Measurements from ENCODE around the gene DNAJB2.
"Not testable (repeated sequence)": the region's sequence is repeated elsewhere in the genome, so short reads cannot be mapped to it uniquely, and the experiment has no call there.

DNAJB2 gene

DNA sequence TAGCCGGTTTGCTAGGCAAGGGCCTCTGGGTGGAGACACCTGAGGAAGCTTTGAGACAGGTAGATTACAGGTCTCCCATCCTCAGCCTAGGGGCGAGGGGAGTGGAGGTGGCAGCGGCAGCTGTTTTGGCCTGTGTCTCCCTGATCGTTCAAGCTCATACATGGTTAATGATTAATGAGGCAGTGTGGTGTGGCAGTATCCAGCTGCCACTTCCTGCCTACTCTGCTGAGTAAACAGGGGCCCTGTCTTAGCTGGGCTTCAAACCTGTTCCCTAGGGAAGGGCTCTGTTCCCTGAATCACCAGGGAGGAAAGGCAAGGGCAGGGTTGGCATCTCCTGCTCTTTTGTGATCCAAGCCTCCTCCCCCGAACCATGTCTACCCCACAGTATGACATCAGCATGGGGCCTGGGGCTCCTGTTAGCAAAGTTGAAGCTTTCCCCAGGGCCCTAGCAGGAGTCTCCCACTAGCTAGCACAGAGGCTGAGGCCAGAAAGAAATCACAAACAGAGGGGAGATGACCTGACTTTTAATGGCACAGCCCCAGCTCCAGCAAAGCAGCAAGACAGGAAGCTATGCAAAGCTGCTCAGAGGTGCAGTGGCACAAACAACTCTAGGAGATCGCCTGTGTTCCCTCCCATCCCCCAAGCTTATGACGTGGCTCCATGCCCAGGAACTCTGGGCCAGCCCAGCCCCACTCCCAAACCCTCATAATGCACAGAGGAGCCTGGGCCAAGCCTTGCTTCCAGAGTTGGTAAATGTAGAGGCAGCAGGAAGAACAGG is 29.8 kb upstream of the DNAJB2 start:
- H3K36me3 ChIP-seq (ENCODE audit: control insufficient read depth, insufficient read depth, low read length) = peaks cover 29% of the 10 kb centered on the region
- H3K27ac ChIP-seq (ENCODE audit: low read depth, low read length) = peak overlapping the region; percentile 70
- H3K9me3 ChIP-seq (ENCODE audit: control insufficient read depth, insufficient read depth, low read length) = no peaks in the 10 kb centered on the region
- no peak overlapping the region for H3K4me3 ChIP-seq (ENCODE audit: low read depth, low read length)
- no peak overlapping the region for H3K9ac ChIP-seq (ENCODE audit: low read depth, low read length)
- H3K27me3 ChIP-seq (ENCODE audit: control insufficient read depth, insufficient read depth, low read length) = peaks cover 33% of the 10 kb centered on the region
- peaks cover 15% of the 10 kb centered on the region for H3K4me1 ChIP-seq (ENCODE audit: control insufficient read depth, insufficient read depth, low read length)

- no peak overlapping the region for H3K4me3 ChIP-seq (ENCODE audit: low read depth, low read length)
- peaks cover 42% of the 10 kb centered on the region for H3K27me3 ChIP-seq (ENCODE audit: control insufficient read depth, insufficient read depth, low read length)
- no peak overlapping the region for H3K27ac ChIP-seq (ENCODE audit: low read depth, low read length)
- peaks cover 19% of the 10 kb centered on the region for H3K4me1 ChIP-seq (ENCODE audit: control insufficient read depth, insufficient read depth, low read length)
- H3K9ac ChIP-seq (ENCODE audit: low read depth, low read length) = no peak overlapping the region
- no peaks in the 10 kb centered on the region for H3K9me3 ChIP-seq (ENCODE audit: control insufficient read depth, insufficient read depth, low read length)
- H3K36me3 ChIP-seq (ENCODE audit: control insufficient read depth, insufficient read depth, low read length) = peaks cover 29% of the 10 kb centered on the region
Measured at GRCh38 chr2:219250049-219250781, 29.0 kb upstream of the DNAJB2 start.

DNA sequence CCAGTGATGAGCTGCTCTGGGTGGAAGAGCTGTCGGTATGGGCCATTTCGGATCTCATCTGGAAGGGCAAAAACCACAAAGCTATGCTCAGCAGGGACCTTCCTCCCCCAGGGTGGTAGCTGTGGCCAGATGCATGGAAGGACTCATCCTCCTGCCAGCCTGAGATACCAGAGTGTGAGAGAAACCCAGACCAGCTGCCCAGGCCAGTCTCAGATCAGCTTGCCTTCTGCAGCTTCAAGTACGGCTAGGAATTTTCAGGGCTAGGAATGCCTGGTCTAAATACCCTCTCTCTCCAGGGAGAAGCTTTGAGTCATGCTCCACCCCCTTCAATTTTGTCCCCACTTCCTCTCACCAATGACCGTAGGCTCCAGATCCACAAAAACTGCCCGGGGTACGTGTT is 27.5 kb upstream of the DNAJB2 start:
- H3K27ac ChIP-seq (ENCODE audit: low read depth, low read length) = no peak overlapping the region
- peaks cover 15% of the 10 kb centered on the region for H3K4me1 ChIP-seq (ENCODE audit: control insufficient read depth, insufficient read depth, low read length)
- H3K4me3 ChIP-seq (ENCODE audit: low read depth, low read length) = no peak overlapping the region
- peaks cover 29% of the 10 kb centered on the region for H3K36me3 ChIP-seq (ENCODE audit: control insufficient read depth, insufficient read depth, low read length)
- no peaks in the 10 kb centered on the region for H3K9me3 ChIP-seq (ENCODE audit: control insufficient read depth, insufficient read depth, low read length)
- H3K27me3 ChIP-seq (ENCODE audit: control insufficient read depth, insufficient read depth, low read length) = peaks cover 56% of the 10 kb centered on the region
- no peak overlapping the region for H3K9ac ChIP-seq (ENCODE audit: low read depth, low read length)

DNA sequence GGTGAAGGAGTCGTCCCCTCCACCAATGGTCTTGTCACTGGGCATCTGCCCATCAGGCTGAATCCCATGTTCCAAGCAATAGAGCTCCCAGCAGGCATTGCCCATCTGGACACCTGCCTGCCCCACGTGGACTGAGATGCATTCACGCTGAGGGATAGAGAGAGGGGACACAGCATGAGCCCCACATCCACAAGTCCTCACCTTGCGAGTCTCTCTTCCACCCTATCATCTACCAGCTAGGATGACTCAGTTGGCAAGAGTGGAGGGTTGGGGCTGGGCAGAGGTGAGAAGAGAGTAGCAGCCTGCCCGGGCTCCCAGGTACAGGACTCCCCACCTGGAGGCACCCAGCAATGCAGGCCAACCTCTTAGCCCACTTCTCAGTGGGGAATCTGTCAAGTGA is 27.1 kb upstream of the DNAJB2 start:
- H3K27me3 ChIP-seq (ENCODE audit: control insufficient read depth, insufficient read depth, low read length) = peaks cover 58% of the 10 kb centered on the region
- H3K4me1 ChIP-seq (ENCODE audit: control insufficient read depth, insufficient read depth, low read length) = peaks cover 15% of the 10 kb centered on the region
- H3K27ac ChIP-seq (ENCODE audit: low read depth, low read length) = no peak overlapping the region
- H3K4me3 ChIP-seq (ENCODE audit: low read depth, low read length) = peak overlapping the region; percentile 73; the same call in 1 of the 2 replicates
- H3K36me3 ChIP-seq (ENCODE audit: control insufficient read depth, insufficient read depth, low read length) = peaks cover 25% of the 10 kb centered on the region
- H3K9me3 ChIP-seq (ENCODE audit: control insufficient read depth, insufficient read depth, low read length) = no peaks in the 10 kb centered on the region
- H3K9ac ChIP-seq (ENCODE audit: low read depth, low read length) = no peak overlapping the region

DNA sequence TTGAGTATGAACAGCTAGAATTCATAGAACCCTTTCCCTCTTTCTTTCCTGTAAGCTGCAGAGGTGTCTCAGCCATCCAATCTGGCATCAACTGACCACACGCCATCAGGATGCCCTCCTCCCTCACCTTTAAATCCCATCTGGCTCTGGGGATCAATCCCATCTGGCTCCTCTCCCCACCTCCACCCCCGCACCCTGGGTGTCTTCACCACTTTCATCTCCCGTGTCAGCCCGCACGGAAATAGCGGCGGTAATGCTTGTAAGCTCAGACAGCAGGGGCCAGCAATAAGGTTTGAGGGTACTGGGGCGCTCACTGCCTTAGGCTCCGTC is 26.6 kb upstream of the DNAJB2 start:
- H3K4me1 ChIP-seq (ENCODE audit: control insufficient read depth, insufficient read depth, low read length) = peaks cover 15% of the 10 kb centered on the region
- H3K9ac ChIP-seq (ENCODE audit: low read depth, low read length) = no peak overlapping the region
- peak overlapping the region; percentile 73 for H3K4me3 ChIP-seq (ENCODE audit: low read depth, low read length)
- no peaks in the 10 kb centered on the region for H3K9me3 ChIP-seq (ENCODE audit: control insufficient read depth, insufficient read depth, low read length)
- peaks cover 20% of the 10 kb centered on the region for H3K36me3 ChIP-seq (ENCODE audit: control insufficient read depth, insufficient read depth, low read length)
- no peak overlapping the region for H3K27ac ChIP-seq (ENCODE audit: low read depth, low read length)
- H3K27me3 ChIP-seq (ENCODE audit: control insufficient read depth, insufficient read depth, low read length) = peaks cover 58% of the 10 kb centered on the region

DNA sequence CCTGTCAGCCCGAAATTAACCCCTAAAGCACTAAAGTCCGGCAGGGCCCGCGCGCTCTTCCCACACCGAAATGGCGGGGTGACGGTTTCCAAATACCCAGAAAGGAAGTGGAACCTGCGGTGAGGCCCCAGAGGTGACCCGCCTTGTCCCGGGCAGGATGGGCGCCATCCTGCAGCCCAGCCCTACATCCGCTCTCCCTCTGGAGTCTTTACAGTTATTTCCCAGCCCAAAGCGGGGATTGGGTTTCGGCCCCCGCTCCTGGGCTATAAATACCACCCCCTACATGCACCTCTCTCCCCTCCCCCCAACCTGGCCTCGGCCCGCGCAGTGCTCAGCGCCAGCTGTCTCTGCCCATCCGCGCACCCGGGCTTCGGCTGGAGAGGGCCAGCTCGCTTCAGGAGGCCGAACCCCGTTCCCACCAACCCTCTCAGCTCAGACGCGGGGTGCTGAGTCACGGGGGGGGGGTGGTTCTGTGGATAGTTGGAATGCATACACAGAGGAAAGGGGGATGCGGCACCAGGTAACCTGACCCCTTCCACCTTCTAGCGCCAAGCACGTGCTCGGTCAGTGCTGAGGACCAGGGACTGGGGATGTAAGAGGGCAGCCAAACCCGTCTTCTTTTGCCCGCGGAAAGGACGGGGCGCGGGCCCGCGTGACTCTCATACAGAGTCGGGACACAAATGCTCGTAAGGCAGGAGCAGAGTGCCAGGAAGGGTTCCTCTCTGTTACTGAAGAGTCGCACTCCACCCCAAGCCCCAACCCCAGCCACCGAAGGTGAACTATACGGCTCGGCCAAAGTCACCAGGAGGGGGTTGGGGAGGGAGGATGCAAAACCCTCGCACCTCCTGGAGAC is 26.0 kb upstream of the DNAJB2 start, which contains the start of gene TUBA4B:
Gene TUBA4B, plus strand, starts transcription at position 344 of the 853 bp plus-strand sequence. Its CDS starts 165 bp downstream, at position 509.
- Histone ChIP-seq H3K9ac (ENCODE audit: low read depth, low read length) (no peak within 1 kb of the TSS), H3K27ac (ENCODE audit: low read depth, low read length) (no peak within 1 kb of the TSS), H3K9me3 (ENCODE audit: control insufficient read depth, insufficient read depth, low read length) (no peaks in the 10 kb centered on the region), H3K36me3 (ENCODE audit: control insufficient read depth, insufficient read depth, low read length) (peaks cover 14% of the 10 kb centered on the region), H3K27me3 (ENCODE audit: control insufficient read depth, insufficient read depth, low read length) (peaks cover 58% of the 10 kb centered on the region), H3K4me3 (ENCODE audit: low read depth, low read length) (peak within 1 kb of the TSS; percentile 73), H3K4me1 (ENCODE audit: control insufficient read depth, insufficient read depth, low read length) (peaks cover 15% of the 10 kb centered on the region)

DNA sequence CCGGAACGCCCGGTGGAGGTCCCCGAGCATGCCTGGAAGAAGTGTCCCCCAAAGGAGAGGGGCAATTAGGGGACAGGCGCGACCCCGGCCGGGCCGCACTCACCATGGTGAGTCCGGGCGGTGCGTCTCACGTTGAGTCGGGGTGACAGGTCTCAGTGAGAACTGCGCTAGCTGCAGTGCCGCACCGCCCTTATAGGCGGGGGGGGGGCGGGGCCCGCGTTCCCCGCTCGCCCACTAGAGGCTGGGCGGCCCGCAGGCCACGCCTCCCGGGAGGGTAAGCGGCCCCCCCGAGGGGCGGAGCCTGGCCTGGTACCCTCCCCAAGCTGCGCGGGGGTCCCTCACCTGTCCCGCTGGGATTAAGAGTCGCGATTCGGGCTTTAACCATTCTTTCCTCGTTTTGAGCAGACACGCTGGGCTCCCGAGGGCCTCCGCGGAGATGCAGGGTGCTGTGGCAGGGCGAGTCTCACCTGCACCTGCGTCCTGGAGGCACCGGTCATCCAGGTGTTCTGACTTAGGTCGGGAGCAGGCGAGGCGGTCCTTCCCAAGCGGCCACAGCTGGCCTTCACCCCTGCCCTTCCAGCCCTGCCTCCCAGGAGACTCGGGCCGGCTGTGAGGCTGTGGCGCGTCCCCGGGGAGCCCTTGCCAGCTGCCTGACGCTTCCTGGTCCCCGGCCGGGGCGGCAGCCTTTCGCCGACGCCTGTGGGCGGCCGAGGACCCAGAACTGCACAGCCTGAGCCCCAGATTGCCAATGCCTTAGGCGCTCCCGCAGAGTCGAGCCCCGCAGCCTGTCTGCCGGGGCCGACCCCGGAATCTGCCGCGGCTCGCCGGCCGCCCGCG is 25.2 kb upstream of the DNAJB2 start, which contains the start of gene TUBA4A:
Gene TUBA4A, minus strand, starts transcription at position 166 of the 837 bp plus-strand sequence. Its CDS starts 60 bp downstream, at position 106.
- peaks cover 15% of the 10 kb centered on the region for H3K4me1 ChIP-seq (ENCODE audit: control insufficient read depth, insufficient read depth, low read length)
- peaks cover 7% of the 10 kb centered on the region for H3K36me3 ChIP-seq (ENCODE audit: control insufficient read depth, insufficient read depth, low read length)
- H3K9ac ChIP-seq (ENCODE audit: low read depth, low read length) = no peak within 1 kb of the TSS
- peak within 1 kb of the TSS; percentile 73 for H3K4me3 ChIP-seq (ENCODE audit: low read depth, low read length)
- peaks cover 58% of the 10 kb centered on the region for H3K27me3 ChIP-seq (ENCODE audit: control insufficient read depth, insufficient read depth, low read length)
- no peaks in the 10 kb centered on the region for H3K9me3 ChIP-seq (ENCODE audit: control insufficient read depth, insufficient read depth, low read length)
- no peak within 1 kb of the TSS for H3K27ac ChIP-seq (ENCODE audit: low read depth, low read length)

DNA sequence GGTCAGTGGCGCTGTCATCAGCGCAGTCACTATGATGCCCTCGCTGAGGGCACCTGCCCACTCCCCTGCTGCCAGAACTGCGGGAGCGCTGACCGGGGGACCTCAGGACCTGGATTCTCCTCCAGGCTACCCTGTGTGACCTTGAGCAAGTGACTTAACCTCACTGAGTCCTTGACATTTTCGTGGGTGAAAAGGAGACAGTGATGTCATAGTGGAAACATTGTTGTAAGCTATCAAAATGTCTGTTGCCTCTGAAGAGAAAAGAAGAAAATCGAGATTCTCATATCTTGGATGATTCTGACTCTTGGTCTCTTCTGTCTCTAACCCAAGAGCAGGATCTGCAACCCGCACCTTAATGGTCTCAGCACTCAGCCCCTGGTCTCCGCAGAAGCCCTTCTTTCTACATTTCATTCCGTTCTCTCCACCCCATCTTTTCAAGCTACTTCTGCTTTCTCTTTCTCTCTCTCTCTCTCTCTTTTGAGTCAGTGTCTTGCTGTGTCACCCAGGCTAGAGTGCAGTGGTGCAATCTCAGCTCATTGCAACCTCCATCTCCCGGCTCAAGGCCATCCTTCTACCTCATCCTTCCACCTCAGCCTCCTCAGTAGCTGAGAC is 24.5 kb upstream of the DNAJB2 start:
- H3K4me3 ChIP-seq (ENCODE audit: low read depth, low read length) = peak overlapping the region; percentile 73
- H3K4me1 ChIP-seq (ENCODE audit: control insufficient read depth, insufficient read depth, low read length) = peaks cover 15% of the 10 kb centered on the region
- H3K36me3 ChIP-seq (ENCODE audit: control insufficient read depth, insufficient read depth, low read length) = peaks cover 6% of the 10 kb centered on the region
- no peak overlapping the region for H3K27ac ChIP-seq (ENCODE audit: low read depth, low read length)
- peaks cover 63% of the 10 kb centered on the region for H3K27me3 ChIP-seq (ENCODE audit: control insufficient read depth, insufficient read depth, low read length)
- H3K9me3 ChIP-seq (ENCODE audit: control insufficient read depth, insufficient read depth, low read length) = no peaks in the 10 kb centered on the region
- no peak overlapping the region for H3K9ac ChIP-seq (ENCODE audit: low read depth, low read length)

DNA sequence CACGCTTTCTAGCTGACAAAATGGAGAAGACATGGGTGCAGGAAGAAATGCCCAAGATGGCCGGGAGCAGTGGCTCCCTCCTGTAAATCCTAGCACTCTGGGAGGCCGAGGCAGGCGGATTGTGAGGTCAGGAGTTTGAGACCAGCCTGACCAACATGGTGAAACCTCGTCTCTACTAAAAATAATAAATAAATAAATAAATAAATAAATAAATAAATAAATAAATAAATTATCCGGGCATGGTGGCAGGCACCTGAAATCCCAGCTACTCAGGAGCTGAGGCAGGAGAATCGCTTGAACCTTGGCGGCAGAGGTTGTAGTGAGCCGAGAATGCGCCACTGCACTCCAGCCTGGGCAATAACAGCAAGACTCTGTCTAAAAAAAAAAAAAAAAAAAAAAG is 20.2 kb upstream of the DNAJB2 start:
- not testable (repeated sequence) for H3K36me3 ChIP-seq (ENCODE audit: control insufficient read depth, insufficient read depth, low read length); H3K4me3 ChIP-seq (ENCODE audit: low read depth, low read length); H3K9ac ChIP-seq (ENCODE audit: low read depth, low read length); H3K4me1 ChIP-seq (ENCODE audit: control insufficient read depth, insufficient read depth, low read length); H3K27ac ChIP-seq (ENCODE audit: low read depth, low read length); H3K9me3 ChIP-seq (ENCODE audit: control insufficient read depth, insufficient read depth, low read length)
- peaks cover 44% of the 10 kb centered on the region for H3K27me3 ChIP-seq (ENCODE audit: control insufficient read depth, insufficient read depth, low read length)

Measured in HUES48 (cell line).